Measurements from ENCODE around the gene KNOP1.
"Not testable (repeated sequence)": the region's sequence is repeated elsewhere in the genome, so short reads cannot be mapped to it uniquely, and the experiment has no call there.

Gene KNOP1

GRCh38 chr16:19680881-19681340, 37.1 kb downstream of the KNOP1 start:
- no peak for DNase-seq

- not testable (repeated sequence) for DNase-seq
Measured at GRCh38 chr16:19679281-19679680, 38.7 kb downstream of the KNOP1 start.

DNA sequence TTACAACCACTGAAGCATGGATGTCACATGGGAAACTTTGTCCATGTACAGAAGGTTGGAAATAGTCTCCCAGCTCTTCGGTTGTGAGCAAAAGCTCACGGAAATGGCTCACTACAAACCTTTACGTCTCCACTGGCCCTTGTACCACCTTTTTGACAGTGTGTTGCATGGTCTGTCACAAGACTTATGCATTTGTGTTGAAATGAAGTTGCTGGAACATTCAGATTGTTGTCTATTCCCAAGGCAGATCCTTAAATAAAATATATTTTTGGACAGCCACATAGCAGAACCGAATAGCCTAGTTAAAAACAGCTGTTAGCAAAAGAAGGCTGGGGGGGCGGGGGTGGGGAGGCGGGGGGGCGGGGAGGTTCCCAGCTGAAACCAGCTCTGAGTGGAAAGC, 39.2 kb downstream of the KNOP1 start:
- DNase-seq = no peak

- DNase-seq = no peak
Measured at GRCh38 chr16:19677402-19677801, 40.6 kb downstream of the KNOP1 start.

- DNase-seq = no peak
Measured at GRCh38 chr16:19674485-19674884, 43.5 kb downstream of the KNOP1 start.

GRCh38 chr16:19672378-19672777, 45.6 kb downstream of the KNOP1 start:
- DNase-seq = no peak

DNA sequence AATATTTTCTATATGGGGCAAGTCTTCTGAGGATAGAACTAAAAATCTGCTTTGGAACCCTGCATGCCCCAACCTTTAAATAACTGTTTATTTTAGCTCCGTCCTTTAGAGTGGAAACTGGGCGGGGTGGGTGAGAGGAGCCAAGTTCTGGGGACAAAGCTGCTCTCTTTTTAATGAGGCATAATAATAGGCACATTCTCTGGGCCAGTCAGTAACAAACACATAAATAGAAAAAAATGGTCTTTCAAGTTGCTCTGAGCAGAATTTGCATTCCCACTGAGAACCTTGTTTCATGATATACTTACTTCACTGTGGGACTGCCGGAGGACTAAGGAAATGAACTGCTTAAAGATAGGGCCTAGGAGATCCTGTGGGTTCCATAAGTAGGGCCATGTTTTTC, 51.5 kb downstream of the KNOP1 start:
- no peak for DNase-seq

DNA sequence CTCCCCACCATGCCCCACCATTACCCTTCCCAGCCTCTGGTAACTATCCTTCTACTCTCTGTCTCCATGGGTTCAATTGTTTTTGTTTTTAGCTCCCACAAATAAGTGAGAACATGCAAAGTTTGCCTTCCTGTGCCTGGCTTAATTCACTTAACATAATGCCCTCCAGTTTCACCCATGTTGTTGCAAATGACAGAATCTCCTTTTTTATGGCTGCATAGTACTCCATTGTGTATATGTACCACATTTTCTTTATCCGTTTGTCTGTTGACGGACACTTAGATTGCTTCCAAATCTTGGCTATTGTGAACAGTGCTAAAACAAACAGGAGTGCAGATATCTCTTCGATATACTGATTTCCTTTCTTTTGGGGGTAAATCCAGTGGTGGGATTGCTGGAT, 52.7 kb downstream of the KNOP1 start:
- DNase-seq = not testable (repeated sequence)

DNA sequence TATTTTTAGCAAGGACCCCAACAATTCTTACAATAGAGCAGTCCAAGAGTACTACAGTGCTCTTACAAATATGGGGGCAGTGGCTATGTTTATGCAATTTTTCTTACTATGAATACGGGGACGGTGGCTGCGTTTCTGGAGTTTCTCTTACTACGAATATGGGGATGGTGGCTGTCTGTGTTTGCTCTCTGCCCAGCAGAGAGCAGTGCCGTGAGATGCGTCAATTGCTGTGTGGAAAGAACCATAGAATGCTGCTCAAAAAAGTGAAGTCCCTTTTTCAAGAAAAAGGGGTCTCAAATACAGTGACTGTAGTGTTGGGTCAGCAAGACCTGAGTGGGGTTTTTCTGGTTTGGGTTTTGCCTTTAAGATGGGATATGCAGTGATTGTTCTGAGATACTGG, 53.9 kb downstream of the KNOP1 start:
- DNase-seq = no peak

DNA sequence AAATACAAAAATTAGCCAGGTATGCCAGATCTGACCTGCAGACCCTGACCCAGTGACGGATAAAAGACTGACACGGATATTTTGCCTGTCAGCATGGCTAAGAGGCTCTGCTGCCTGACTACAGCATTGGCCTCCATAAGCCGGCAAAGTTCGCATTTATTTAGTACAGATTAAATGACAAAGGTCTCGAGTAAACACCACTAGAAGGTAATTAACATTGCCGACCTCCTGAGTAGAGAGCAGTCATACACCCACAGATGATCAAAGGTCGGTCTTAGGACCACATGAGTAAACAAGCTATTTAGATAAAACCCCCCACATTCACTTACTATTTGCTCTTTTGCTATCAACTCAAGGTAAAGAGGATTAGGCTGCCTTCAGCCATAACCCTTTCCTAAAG, 55.7 kb downstream of the KNOP1 start:
- DNase-seq = no peak

DNA sequence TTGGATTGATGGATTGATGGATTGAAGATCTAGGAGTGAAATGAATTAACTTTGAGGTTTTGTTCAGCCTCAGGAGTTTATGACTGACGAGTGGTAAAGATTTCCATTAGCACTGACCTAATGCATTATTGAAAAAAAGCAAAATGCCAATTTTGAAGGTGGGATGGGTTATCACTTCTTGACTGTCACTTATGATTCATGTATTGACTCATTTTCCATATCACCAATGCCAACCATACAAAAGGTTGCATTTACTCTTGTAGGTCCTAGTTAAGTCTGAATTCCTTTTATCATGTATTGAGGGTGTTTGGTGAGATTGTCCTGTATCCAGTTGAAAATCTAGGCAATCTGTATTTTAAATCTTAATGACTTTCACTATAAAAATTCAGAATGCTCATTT, 57.6 kb downstream of the KNOP1 start:
- no peak for DNase-seq

GRCh38 chr16:19659554-19659953, 58.5 kb downstream of the KNOP1 start:
- no peak for DNase-seq

DNA sequence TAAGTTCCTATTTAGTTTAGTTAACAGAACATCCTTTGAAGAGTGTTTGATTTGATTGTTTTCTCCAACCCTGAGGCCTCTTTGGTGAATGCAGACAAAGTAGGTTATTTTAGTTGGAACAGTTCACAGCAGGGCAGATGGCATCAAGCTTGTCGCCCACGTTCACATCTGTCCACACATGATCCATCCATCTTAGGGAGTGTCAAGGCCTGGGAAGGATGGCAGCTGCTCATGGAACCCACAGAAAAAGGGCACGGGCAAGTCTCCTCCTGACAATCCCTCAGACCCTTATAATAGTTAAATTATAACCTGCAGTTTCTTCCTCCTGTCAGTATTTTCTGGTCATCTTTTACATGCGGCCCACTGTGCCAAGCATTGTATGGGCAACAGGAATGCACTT, 60.2 kb downstream of the KNOP1 start:
- DNase-seq = no peak

- DNase-seq = no peak
Measured at GRCh38 chr16:19655242-19655777, 62.7 kb downstream of the KNOP1 start.

- DNase-seq = no peak
Measured at GRCh38 chr16:19654147-19654546, 63.9 kb downstream of the KNOP1 start.

All from stimulated activated CD8-positive, alpha-beta memory T cell treated with anti-CD3 and anti-CD28 coated beads, Interleukin-4, amount 100 ng/mL, for 48 hours (primary cell).